GM23338 (cell line): Measurements from ENCODE around the gene ANKUB1. TPM values are rescaled to one million over a fixed set of nuclear protein-coding genes. Genes with fewer than 3 reads are reported as not detected.

Experiments
- polyA plus RNA-seq: library from polyadenylated mRNA; unstranded; fragments of >200 nt; fragmentation: Nextera tagmentation; extraction: Ambion mirVana; gene quantifications from 2 replicates; pipeline ENCODE4 v1.2.1, GENCODE V29; 2016
- small RNA-seq: library from RNA; depleted of rRNA; stranded (forward); fragments of <200 nt; gene quantifications from one replicate; pipeline ENCODE3, GENCODE V24; 2014; ENCODE audit warnings: low replicate concordance
- total RNA-seq: library from RNA; depleted of rRNA; stranded (reverse); fragments of >200 nt; shearing (Covaris generic); gene quantifications from 2 replicates; pipeline ENCODE4 v1.2.3, GENCODE V29; 2014; rRNA removed

ANKUB1 gene
- total and polyA plus RNA-seq, 2 experiments from 2014 or later = not detected

Small RNA genes within 50 kb of the gene (small RNA-seq; reads per million reads assigned to genes)
- not detected for gene RNU6-507P

Other genes starting within 250 kb of the ANKUB1 start
- gene WWTR1, start 134.5 kb downstream of the ANKUB1 start, total RNA-seq = 26.2 and 31.1 TPM in 2 replicates
- 21.0 and 25.1 TPM in 2 replicates for gene WWTR1, start 134.5 kb downstream of the ANKUB1 start, polyA plus RNA-seq
- 55.5 and 55.8 TPM in 2 replicates for gene COMMD2, start 40.1 kb downstream of the ANKUB1 start, total RNA-seq
- gene COMMD2, start 40.1 kb downstream of the ANKUB1 start, polyA plus RNA-seq = 54.9 and 61.1 TPM in 2 replicates
- gene RNF13, start 20.7 kb upstream of the ANKUB1 start, total RNA-seq = 43.1 and 46.3 TPM in 2 replicates
- gene RNF13, start 20.7 kb upstream of the ANKUB1 start, polyA plus RNA-seq = 69.8 and 101 TPM in 2 replicates
- 200 and 212 TPM in 2 replicates for gene PFN2, start 178.3 kb upstream of the ANKUB1 start, total RNA-seq
- gene PFN2, start 178.3 kb upstream of the ANKUB1 start, polyA plus RNA-seq = 173 and 183 TPM in 2 replicates